Endometrium (tissue), 2 donors: ENCODE measurements around the gene WDR35.

Experiments
- FAIRE-seq: peaks from 2 replicates; lab custom pipeline; 2012; peaks lifted over from hg19 to GRCh38; lab: Jason Lieb, UNC
- donor health status: control.
- donor health status: control.

Gene WDR35

GRCh38 chr2:19989667-19990415, at the start of gene WDR35:
TSS of gene WDR35 (minus strand) at chr2:19990105. CDS start at chr2:19990015, 90 bp downstream.
- no peak for FAIRE-seq

DNA sequence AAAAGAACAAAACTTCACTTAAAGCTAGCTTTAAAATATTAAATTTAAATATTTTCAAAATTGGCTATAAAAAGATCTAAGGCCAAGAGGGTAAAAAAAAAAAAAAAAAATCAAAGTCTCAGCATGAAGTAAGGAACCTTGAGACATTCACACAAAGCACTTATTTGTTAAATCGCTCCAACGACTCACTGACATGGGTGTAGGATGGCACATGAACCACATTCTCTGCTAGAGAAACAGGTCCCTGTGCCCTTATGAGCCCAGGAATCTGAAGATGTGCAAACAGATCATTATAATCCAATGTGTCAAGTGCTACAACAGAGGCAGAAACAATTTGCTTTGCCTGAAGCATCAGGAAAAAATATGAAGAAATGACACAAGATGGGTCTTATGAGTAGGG, 47.8 kb upstream of the WDR35 start:
- FAIRE-seq, result no peak

DNA sequence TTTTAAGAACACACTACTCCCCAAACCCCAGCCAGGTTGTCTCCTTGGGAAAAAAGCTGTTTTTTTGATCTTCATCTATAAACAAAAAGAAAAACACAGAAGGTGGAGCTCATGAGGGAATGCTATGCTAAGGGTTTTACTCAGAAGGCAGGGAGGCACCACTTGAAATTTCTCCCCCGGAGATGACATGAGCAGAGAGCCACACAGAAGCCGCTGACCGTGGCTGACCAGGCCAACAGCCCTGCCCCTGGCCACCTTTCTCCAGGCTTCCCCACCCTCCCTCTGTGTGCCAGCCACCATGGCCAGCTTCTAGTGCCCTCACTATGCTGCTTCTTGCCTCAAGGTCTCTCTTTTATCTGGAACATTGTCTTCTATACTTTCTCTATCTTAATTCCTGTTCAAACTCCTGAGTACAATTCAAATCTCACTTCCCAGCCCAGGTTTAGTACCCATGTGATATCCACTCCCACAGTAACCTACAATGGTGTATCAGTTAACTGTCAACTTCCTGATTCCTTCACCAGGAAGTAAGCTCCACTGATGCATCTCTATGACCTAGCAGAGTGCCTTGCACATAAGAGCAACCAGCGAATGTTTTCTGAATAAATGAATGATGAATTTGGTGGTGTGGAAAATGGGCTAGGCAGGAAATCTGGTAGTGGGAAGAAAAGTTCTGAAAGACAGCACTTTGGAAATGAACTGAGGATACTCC, 46.2 kb upstream of the WDR35 start:
- no peak for FAIRE-seq

DNA sequence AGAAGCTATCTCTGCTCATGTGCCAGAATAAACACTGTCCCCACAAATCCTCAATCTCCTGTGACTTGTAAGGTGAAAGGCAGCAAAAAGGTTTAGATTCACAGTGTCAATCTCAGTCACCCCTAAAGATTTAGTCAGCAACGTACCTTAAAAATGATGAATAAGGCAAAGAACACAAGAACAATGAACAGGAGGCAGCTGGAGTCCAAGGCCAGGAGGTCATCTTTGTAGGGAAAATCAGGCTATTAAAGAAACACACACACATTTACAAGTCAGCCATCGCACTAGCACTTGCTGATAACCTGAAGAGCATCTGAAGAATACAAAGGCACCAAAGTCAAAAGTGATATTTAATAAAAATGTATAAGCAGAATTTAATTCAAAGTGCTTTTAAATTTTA, 44.9 kb upstream of the WDR35 start:
- FAIRE-seq, result no peak

DNA sequence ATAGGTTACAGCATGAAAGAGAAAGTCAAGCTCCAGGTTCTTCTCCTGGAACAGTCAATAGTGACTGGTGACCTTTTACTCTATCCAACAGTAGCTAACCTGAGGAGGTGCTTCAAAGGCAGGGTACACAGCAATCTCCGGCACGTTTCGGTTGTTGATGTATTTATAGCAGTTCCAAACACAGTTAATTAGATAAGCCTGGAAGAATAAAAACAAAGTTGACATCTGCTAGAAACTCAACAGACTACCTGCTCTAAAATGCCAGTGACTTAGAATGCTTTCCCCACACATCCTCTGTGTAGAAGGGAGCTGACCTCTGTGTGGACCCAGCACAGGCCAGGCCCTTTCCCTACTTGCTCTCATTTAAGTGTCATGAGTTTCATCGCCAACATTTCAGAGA, 44.3 kb upstream of the WDR35 start:
- no peak for FAIRE-seq

- no peak for FAIRE-seq
These were observed 43.4 kb upstream of the WDR35 start for GRCh38 chr2:20033322-20033721.

- FAIRE-seq, result no peak
These were observed 40.3 kb upstream of the WDR35 start for GRCh38 chr2:20030224-20030623.

DNA sequence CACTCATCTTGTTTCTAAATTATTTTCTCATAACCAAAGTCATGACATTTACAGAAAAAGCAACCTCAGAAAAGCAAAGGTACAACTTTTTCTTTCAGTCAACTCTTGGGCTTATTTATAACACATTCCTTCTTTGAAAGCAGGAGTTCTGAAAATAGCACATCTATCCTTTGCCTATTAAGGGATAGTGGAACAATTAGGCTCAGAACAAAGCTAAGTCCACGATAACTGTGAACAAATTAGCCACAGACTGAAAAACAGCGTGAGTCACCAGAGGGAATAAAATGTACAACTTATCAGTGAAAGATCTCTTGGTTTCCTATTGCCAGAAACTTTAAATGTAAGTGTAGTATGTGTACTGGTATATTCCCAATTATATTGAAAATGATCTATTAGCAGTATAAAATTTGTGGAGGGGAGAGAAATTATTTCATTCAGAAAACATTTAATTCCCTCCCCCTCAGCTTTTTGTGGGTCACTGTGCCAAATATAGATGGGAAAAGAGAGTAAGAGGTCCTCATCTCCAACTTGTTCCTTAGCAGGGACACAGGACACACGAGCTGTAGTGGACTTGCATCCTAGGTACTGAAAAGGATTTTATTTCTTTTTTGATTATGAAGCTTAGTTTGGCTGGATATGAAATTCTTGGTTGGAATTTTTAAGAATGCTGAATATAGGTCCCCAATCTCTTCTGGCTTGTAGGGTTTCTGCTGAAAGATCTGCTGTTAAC, 38.0 kb upstream of the WDR35 start:
- no peak for FAIRE-seq

DNA sequence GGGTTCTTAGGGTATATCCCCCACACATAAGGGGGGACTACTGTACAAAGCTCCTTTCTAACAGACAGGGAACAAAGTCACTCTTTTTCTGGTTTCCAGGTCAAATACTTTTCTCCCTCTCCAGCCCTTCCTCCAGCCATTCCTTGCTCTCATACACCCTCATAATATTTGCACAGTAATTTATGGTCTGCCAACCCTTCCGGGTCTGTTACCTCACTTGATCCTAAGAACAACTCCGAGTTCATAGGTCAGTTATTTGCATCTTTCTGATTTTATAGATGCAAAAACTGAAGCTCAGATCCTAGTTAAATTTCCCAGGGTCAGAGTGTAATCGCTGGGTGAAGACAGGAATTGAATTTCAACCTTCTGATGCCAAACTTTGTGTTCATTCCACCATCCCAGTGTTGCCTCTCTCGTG, 37.4 kb upstream of the WDR35 start:
- FAIRE-seq, result no peak

DNA sequence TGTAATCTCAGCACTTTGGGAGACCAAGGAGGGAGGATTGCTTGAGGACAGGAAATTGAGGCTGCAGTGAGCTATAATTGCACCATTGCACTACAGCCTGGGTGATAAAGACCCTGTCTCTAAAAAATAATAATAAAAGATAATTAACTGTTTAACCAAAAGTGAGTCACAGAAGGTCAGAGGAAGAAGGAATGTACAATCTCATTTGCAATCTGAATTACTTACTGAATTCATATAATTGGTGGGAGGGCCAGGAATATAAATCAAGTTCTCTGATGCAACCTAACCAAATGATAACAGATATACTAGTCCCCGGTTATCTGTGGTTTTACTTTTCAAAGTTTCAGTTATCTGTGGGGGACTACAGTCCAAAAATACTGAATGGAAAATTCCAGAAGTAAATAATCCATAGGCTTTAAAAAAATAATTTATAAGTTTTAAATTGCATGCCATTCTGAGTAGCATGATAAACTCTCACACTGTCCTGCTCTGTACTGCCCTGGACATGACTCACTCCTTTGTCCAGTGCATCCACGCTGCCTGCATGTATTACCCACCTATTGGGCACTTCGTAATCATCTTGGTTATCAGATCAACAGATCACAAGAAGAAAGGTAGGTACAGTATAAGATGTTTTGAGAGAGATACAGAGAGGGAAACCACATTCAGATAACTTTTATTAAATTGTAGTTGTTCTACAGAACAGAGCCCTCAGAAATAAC, 35.3 kb upstream of the WDR35 start:
- FAIRE-seq, result no peak

DNA sequence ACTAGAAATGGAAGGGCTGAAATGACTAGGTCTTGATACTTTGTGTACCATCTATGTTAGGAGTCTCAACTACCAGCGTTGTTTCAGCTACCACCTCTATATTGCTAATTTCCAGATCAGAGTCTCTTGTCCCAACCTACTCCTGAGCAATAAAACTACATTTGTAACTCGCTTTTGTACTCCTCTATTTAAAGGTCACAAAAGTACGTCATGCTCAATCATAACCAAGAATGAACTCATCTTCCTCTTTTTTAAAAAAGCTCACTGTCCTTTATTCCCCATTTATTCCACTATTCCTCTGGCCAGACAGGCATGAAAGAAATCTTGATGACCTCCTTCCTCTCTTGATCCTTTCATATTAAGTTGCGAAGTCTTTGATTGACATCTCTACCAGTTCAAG, 33.8 kb upstream of the WDR35 start:
- no peak for FAIRE-seq

GRCh38 chr2:20021405-20022009, 31.6 kb upstream of the WDR35 start:
- FAIRE-seq, result no peak

DNA sequence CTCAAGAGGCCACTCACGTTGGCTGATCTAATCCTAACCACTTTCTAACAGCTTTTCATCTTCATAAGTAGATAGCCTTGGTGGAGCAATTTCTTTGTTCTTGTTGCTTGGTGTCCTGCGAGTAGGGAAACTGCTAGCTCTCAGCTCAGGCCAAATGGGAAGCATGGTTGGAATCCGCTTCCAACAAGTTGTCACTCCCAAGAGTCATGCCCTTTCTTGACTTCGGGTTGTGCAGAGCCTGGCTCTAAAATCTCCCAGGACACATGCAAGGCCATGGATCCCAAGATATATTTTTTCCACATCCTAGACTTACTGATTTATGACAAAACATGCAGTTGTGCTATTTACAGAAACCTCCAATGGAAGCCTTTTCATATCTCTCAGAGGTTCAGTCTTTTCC, 29.8 kb upstream of the WDR35 start:
- no peak for FAIRE-seq

GRCh38 chr2:20018601-20019152, 28.8 kb upstream of the WDR35 start:
- FAIRE-seq, result no peak

DNA sequence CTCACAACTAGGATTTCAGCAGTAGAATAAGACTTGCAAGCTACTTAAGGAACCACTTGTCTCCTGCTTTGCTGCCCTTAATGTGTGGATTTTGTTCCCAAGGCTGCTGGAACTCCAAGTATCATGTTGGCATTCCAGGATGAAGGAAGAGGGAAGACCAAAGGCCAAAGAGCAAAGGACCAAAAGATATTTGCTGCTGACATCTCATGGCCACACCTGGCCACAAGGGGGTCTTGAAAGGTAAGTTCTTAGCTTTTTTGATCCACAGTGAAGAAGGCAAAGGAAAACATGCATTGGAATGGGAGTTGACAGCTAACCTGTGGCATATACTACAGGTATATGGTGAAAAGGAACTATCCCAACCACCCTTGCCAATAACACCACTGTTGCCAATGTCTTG, 26.4 kb upstream of the WDR35 start:
- no peak for FAIRE-seq

DNA sequence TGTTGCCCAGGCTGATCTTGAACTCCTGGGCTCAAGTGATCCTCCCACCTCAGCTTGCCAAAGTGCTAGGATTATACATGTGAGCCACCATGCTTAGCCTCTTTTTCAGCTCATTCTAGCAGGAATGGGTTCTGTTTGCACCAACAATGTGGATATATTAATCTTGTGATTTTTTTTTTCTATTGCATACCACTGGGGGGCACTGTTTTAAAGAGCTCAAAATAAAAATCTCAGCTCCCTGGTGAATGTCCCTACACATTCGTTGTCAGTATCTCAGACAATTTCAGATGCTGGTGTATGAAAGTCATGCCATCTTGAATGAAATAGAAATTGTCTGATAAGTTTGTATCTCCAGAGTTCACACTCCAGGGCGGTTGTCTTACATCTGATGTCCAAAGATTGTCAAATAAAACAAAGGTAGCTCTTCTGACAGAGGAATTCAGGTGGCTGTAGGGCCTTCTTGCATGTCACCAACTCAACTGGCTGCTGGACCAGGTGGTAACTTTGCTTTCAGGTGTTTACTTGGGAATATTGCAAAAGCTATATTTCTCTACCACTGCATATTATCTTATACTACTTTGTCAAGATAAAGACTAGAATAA, 25.7 kb upstream of the WDR35 start:
- peak; percentile 77 for FAIRE-seq

GRCh38 chr2:20013126-20013849, 23.4 kb upstream of the WDR35 start:
- FAIRE-seq, result no peak

- FAIRE-seq, result no peak
These were observed 22.6 kb upstream of the WDR35 start, which contains the start of gene MATN3 for GRCh38 chr2:20012282-20013125. TSS of gene MATN3 (minus strand) at chr2:20012668. CDS start at chr2:20012631, 37 bp downstream.

GRCh38 chr2:20012032-20012281, 22.1 kb upstream of the WDR35 start:
- FAIRE-seq, result no peak
